GM12878 (cell line): ENCODE measurements around the gene LYPD6.

ENCODE experiments used
- KDM1A ChIP-seq: fragments of 200-600 bp; sonication (generic); IDR thresholded peaks from 2 replicates; pipeline ENCODE4 v1.6.1; 2016; ENCODE audit warnings: borderline replicate concordance
- TF ChIP-seq, protein P1 (sequence below), 3 experiments: IDR thresholded peaks in 2 of 3; conservative IDR thresholded peaks in 1 of 3; 2 replicates each; pipeline ENCODE4 v1.5.1; 2011; ENCODE audit warnings: low read depth in 3 of 3, low read length in 3 of 3, mild to moderate bottlenecking in 3 of 3, control low read depth in 2 of 3, moderate library complexity in 2 of 3, inconsistent platforms in 1 of 3, mixed read lengths in 1 of 3; ENCODE audit not compliant: control insufficient read depth in 2 of 3, insufficient read depth in 1 of 3; ENCODE audit errors: extremely low read depth in 1 of 3

DNA sequence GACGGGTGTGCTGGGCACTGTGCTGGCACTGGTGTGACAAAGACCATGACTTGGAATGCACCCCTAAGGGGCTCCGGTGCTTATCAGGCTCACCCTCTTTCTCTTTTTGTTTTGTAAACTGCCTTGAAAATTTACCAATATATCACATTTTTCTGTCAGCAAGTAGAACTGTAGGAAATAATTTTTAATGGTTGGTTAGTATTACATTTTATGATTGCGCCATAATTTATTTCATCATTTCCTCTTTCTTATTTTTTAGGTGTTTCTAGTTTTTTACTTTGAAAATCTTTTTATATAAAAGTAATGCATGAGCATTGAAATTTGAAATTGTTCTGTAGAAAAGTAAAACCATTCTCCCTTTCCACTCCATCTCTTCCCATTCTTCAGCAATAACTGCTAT lies 156.3 kb downstream of the LYPD6 start:
- no peak for TF ChIP-seq KDM1A
- TF ChIP-seq, protein P1, sequence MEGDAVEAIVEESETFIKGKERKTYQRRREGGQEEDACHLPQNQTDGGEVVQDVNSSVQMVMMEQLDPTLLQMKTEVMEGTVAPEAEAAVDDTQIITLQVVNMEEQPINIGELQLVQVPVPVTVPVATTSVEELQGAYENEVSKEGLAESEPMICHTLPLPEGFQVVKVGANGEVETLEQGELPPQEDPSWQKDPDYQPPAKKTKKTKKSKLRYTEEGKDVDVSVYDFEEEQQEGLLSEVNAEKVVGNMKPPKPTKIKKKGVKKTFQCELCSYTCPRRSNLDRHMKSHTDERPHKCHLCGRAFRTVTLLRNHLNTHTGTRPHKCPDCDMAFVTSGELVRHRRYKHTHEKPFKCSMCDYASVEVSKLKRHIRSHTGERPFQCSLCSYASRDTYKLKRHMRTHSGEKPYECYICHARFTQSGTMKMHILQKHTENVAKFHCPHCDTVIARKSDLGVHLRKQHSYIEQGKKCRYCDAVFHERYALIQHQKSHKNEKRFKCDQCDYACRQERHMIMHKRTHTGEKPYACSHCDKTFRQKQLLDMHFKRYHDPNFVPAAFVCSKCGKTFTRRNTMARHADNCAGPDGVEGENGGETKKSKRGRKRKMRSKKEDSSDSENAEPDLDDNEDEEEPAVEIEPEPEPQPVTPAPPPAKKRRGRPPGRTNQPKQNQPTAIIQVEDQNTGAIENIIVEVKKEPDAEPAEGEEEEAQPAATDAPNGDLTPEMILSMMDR (IDR thresholded peaks at IDR 0.05 in 2 of 3, conservative IDR thresholded peaks at IDR 0.05 in 1 of 3; ENCODE audit: control insufficient read depth in 2 of 3, extremely low read depth in 1 of 3, insufficient read depth in 1 of 3, low read depth in 3 of 3, low read length in 3 of 3) = no peak
